ENCODE results near the gene PER1. TPM values are rescaled to one million over a fixed set of nuclear protein-coding genes. Genes with fewer than 3 reads are reported as not detected.

The PER1 gene
- total and polyA plus RNA-seq, 9 of the 15 experiments (the other 6 are each of a cell fraction or from before 2014, with no cell fraction given): 0.13 to 26.0 (median 3.4) TPM

- peak; percentile 18; the same call in 1 of the 2 replicates for TF ChIP-seq USF2 (CRISPR knock-in tag; IDR thresholded peaks at IDR 0.05)
- TF ChIP-seq ZNF764 (CRISPR knock-in tag; IDR thresholded peaks at IDR 0.05; ENCODE audit: low read depth): no peak
- TF ChIP-seq HOMEZ (CRISPR knock-in tag; IDR thresholded peaks at IDR 0.05): no peak
- TF ChIP-seq E4F1 (CRISPR knock-in tag; IDR thresholded peaks at IDR 0.05; ENCODE audit: borderline replicate concordance): no peak
- peak; percentile 59 to 77 for TF ChIP-seq E2F6 (IDR thresholded peaks at IDR 0.05; ENCODE audit: borderline replicate concordance in 1 of 2, extremely low read depth in 1 of 2, insufficient read depth in 1 of 2, insufficient read length in 1 of 2, low read depth in 1 of 2, low read length in 1 of 2, poor library complexity in 1 of 2, severe bottlenecking in 1 of 2)
- TF ChIP-seq GABPA (tag; conservative IDR thresholded peaks at IDR 0.05; ENCODE audit: low read depth): no peak
- no peak for TF ChIP-seq RHOXF2B (CRISPR knock-in tag; conservative IDR thresholded peaks at IDR 0.05)
- TF ChIP-seq ZNF76 (CRISPR knock-in tag; IDR thresholded peaks at IDR 0.05; ENCODE audit: borderline replicate concordance): no peak
- no peak for TF ChIP-seq NONO (IDR thresholded peaks at IDR 0.05; ENCODE audit: low read depth in 2 of 2, low read length in 1 of 2)
- no peak for TF ChIP-seq MECOM (CRISPR knock-in tag; IDR thresholded peaks at IDR 0.05)
- TF ChIP-seq TFAP4 (CRISPR knock-in tag; IDR thresholded peaks at IDR 0.05; ENCODE audit: borderline replicate concordance): peak; percentile 34; the same call in 1 of the 2 replicates
- TF ChIP-seq MTA2 (IDR thresholded peaks at IDR 0.05; ENCODE audit: low read depth): no peak
- TF ChIP-seq KHSRP (IDR thresholded peaks at IDR 0.05): no peak
- TF ChIP-seq ARID2 (IDR thresholded peaks at IDR 0.05): no peak
- no peak for TF ChIP-seq FOSL1 (tag; conservative IDR thresholded peaks at IDR 0.05)
- TF ChIP-seq ZC3H8 (IDR thresholded peaks at IDR 0.05): no peak
- TF ChIP-seq ZNF695 (CRISPR knock-in tag; IDR thresholded peaks at IDR 0.05): no peak
- no peak for TF ChIP-seq ZNF398 (CRISPR knock-in tag; IDR thresholded peaks at IDR 0.05)
- no peak for TF ChIP-seq MTF1 (CRISPR knock-in tag; IDR thresholded peaks at IDR 0.05; ENCODE audit: borderline replicate concordance)
Observed at GRCh38 chr17:8152112-8152775, at the start of gene PER1 (continued).

All from K562 (cell line).